ENCODE measurements around the gene GON4L.

Gene GON4L

GRCh38 chr1:155859881-155860871 lies 3.2 kb upstream of the GON4L start:
- peak; percentile 90 for DNase-seq (ENCODE audit: low read depth)
- H3K4me3 ChIP-seq (replicated peaks; ENCODE audit: low read depth, low read length): peak overlapping the region; percentile 72
- no peak for TF ChIP-seq CTCF (IDR thresholded peaks at IDR 0.05; ENCODE audit: low read length, missing control alignments)

- peak; percentile 98 for DNase-seq (ENCODE audit: low read depth)
- peak within 1 kb of the TSS; percentile 72 for H3K4me3 ChIP-seq (replicated peaks; ENCODE audit: low read depth, low read length)
- TF ChIP-seq CTCF (IDR thresholded peaks at IDR 0.05; ENCODE audit: low read length, missing control alignments): no peak
These were observed 2.3 kb upstream of the GON4L start, which contains the start of gene SYT11 for GRCh38 chr1:155859234-155859829. Gene SYT11 (plus strand): TSS chr1:155859567. CDS start chr1:155859762, 195 bp downstream.

GRCh38 chr1:155858800-155859233 lies 1.8 kb upstream of the GON4L start:
- H3K4me3 ChIP-seq (replicated peaks; ENCODE audit: low read depth, low read length): peak overlapping the region; percentile 72
- no peak for TF ChIP-seq CTCF (IDR thresholded peaks at IDR 0.05; ENCODE audit: low read length, missing control alignments)
- no peak for DNase-seq (ENCODE audit: low read depth)

GRCh38 chr1:155856257-155856974 lies 598 bp downstream of the GON4L start:
- peak overlapping the region; percentile 97 for H3K4me3 ChIP-seq (replicated peaks; ENCODE audit: low read depth, low read length)
- TF ChIP-seq CTCF (IDR thresholded peaks at IDR 0.05; ENCODE audit: low read length, missing control alignments): no peak
- DNase-seq (ENCODE audit: low read depth): no peak

- H3K4me3 ChIP-seq (replicated peaks; ENCODE audit: low read depth, low read length): no peak overlapping the region
- no peak for TF ChIP-seq CTCF (IDR thresholded peaks at IDR 0.05; ENCODE audit: low read length, missing control alignments)
- no peak for DNase-seq (ENCODE audit: low read depth)
These were observed 6.7 kb downstream of the GON4L start for GRCh38 chr1:155850345-155850744.

GRCh38 chr1:155847823-155848529 lies 9.0 kb downstream of the GON4L start:
- DNase-seq (ENCODE audit: low read depth): no peak
- TF ChIP-seq CTCF (IDR thresholded peaks at IDR 0.05; ENCODE audit: low read length, missing control alignments): no peak
- H3K4me3 ChIP-seq (replicated peaks; ENCODE audit: low read depth, low read length): no peak overlapping the region
